ENCODE data around the gene DPT. TPM values are rescaled to one million over a fixed set of nuclear protein-coding genes. Genes with fewer than 3 reads are reported as not detected.

Gene DPT
- total and polyA plus RNA-seq, 3 donors from 2014 or later = 6.9 to 78.7 (median 8.2) TPM

DNA sequence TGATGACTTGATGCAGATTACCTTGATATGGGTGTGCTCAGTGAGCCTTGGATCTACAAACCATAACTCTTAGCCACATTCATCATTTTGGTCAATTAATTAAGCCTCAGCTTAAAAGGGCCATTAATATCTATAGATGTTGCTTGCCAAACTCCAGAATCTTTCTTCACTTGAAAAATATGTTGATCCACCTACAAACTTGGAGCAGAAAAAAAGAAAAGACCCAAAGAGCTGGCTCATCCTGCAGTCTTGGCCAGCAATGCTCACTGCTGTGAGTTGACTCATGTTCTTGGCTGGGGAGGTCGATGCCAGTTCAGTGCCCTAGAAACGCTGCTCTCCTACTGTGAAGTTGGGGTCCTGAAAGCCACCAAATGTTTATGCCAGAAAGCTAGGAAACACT, 75.4 kb downstream of the DPT start:
- Histone ChIP-seq H3K4me3 (no peak overlapping the region), H3K36me3 (ENCODE audit: low read depth, missing control alignments) (no peaks in the 10 kb centered on the region), H3K27ac (no peak overlapping the region), H3K4me1 (peaks cover 3% of the 10 kb centered on the region), H3K27me3 (no peaks in the 10 kb centered on the region), H3K9me3 (no peaks in the 10 kb centered on the region)
- intact Hi-C loops (cut with DNase I; ENCODE audit: low total_unique reads) = no loop called here
- 68 to 89% methylated on average over 2 of the region's 2 CpGs for WGBS, 2 donors
- TF ChIP-seq POLR2A (IDR thresholded peaks at IDR 0.05) = no peak
- TF ChIP-seq, protein P1, sequence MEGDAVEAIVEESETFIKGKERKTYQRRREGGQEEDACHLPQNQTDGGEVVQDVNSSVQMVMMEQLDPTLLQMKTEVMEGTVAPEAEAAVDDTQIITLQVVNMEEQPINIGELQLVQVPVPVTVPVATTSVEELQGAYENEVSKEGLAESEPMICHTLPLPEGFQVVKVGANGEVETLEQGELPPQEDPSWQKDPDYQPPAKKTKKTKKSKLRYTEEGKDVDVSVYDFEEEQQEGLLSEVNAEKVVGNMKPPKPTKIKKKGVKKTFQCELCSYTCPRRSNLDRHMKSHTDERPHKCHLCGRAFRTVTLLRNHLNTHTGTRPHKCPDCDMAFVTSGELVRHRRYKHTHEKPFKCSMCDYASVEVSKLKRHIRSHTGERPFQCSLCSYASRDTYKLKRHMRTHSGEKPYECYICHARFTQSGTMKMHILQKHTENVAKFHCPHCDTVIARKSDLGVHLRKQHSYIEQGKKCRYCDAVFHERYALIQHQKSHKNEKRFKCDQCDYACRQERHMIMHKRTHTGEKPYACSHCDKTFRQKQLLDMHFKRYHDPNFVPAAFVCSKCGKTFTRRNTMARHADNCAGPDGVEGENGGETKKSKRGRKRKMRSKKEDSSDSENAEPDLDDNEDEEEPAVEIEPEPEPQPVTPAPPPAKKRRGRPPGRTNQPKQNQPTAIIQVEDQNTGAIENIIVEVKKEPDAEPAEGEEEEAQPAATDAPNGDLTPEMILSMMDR (IDR thresholded peaks at IDR 0.05) = no peak
- DNase-seq = no peak

DNA sequence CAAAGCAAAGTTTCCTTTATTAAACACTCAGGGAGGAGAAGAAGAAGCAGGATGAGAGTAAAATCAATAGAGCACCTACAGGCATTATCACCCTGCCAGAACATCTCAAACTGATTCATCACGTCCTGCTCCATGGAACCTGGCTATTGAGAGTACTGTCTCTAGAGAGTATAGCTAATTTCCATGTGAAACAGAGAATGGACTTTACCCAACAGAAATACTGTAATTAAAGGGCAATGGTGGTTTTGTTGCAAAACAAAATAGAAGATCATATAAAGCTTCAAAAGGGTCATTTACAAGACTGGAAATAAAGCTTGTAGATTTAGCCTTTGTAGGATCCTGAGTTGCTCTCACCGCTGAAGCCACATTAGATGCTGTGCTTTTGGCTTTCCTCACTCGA, 83.3 kb downstream of the DPT start:
- H3K4me1 ChIP-seq = peaks cover 3% of the 10 kb centered on the region
- intact Hi-C loops (cut with DNase I; ENCODE audit: low total_unique reads) = no loop called here
- no peak for DNase-seq
- TF ChIP-seq, protein P1 (IDR thresholded peaks at IDR 0.05) = no peak
- no peak for TF ChIP-seq POLR2A (IDR thresholded peaks at IDR 0.05)
- no peaks in the 10 kb centered on the region for H3K27me3 ChIP-seq
- H3K4me3 ChIP-seq = no peak overlapping the region
- no peak overlapping the region for H3K27ac ChIP-seq
- no peaks in the 10 kb centered on the region for H3K9me3 ChIP-seq
- H3K36me3 ChIP-seq (ENCODE audit: low read depth, missing control alignments) = no peaks in the 10 kb centered on the region
- 87 to 93% methylated on average over 3 of the region's 3 CpGs for WGBS, 2 donors

Other genes with a start within 250 kb of the DPT start
- gene XCL2, start 185.2 kb downstream of the DPT start, total RNA-seq = not detected
- gene XCL2, start 185.2 kb downstream of the DPT start, polyA plus RNA-seq (ENCODE audit: insufficient read depth, low read depth, low replicate concordance) = 2.0 TPM
- not detected for gene XCL1, start 152.6 kb downstream of the DPT start, total RNA-seq
- gene XCL1, start 152.6 kb downstream of the DPT start, polyA plus RNA-seq (ENCODE audit: insufficient read depth, low read depth, low replicate concordance) = 0.51 TPM

Measured in testis (tissue), 3 donors.